Stimulated activated naive CD8-positive, alpha-beta T cell treated with anti-CD3 and anti-CD28 coated beads, Interleukin-15, Interleukin-2, amounts not matched to agents 100 ng/mL and 50 ng/mL, for 24 hours (primary cell): ENCODE measurements around the gene SFXN2.
"Not testable (repeated sequence)": the region's sequence is repeated elsewhere in the genome, so short reads cannot be mapped to it uniquely, and the experiment has no call there.

Experiments
- H3K27ac Mint-ChIP-seq: one replicate; pipeline ENCODE4 v1.8.0; 2021; ENCODE audit warnings: mild to moderate bottlenecking, mixed read lengths
- H3K27me3 Mint-ChIP-seq: one replicate; pipeline ENCODE4 v1.8.0; 2021; ENCODE audit warnings: mixed read lengths
- H3K36me3 Mint-ChIP-seq: one replicate; pipeline ENCODE4 v1.8.0; 2021; ENCODE audit warnings: low read depth, mixed read lengths
- H3K4me1 Mint-ChIP-seq: one replicate; pipeline ENCODE4 v1.8.0; 2021; ENCODE audit warnings: low read depth, mixed read lengths
- H3K4me3 Mint-ChIP-seq: one replicate; pipeline ENCODE4 v1.8.0; 2021; ENCODE audit warnings: mild to moderate bottlenecking, mixed read lengths
- H3K9me3 Mint-ChIP-seq: one replicate; pipeline ENCODE4 v1.8.0; 2021; ENCODE audit warnings: mixed read lengths

SFXN2 gene

DNA sequence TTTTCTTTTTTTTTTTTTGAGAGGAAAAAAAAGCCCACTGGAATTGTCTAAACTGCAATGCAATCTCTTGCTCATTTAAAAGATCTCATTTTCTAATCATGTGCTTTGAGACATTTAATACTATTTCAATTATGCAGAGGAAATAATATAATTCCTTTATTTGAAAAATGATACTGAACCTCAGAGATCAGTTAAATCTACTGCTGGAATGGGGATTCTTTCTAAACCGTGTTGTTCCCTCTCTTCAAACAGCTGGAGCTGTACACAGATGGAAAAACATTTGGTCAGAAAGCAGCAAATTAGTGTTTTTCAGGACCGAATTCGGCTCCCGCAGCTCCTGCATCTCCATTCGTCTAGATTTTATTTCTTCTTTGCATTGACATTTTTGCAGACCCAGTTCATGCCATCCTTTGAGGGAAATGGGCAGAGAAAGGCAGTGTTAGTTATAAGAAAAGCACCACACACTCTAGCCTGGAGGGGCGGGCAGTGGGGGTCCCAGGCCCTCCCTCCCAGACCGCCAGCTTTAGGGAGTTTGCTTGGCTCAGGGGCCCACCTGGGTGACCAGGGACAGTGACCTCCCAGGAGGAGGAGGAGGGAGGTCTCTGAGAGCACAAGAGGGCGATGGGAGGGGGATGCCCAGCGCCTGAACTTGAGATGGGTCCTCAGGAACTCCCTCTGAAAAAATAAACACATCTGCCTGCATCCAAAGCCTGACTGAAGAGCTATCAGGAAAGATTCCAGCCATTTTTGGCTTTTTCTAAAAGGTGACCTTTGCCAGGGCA is 37.7 kb upstream of the SFXN2 start:
- Mint-ChIP-seq H3K27ac (no peak overlapping the region), H3K4me1 (peaks cover 44% of the 10 kb centered on the region), H3K9me3 (no peaks in the 10 kb centered on the region), H3K27me3 (no peaks in the 10 kb centered on the region), H3K36me3 (peaks cover 6% of the 10 kb centered on the region), H3K4me3 (no peak overlapping the region)

- H3K27ac Mint-ChIP-seq, result peak overlapping the region; percentile 9
- no peaks in the 10 kb centered on the region for H3K9me3 Mint-ChIP-seq
- H3K4me1 Mint-ChIP-seq, result peaks cover 52% of the 10 kb centered on the region
- H3K4me3 Mint-ChIP-seq, result no peak overlapping the region
- no peaks in the 10 kb centered on the region for H3K27me3 Mint-ChIP-seq
- H3K36me3 Mint-ChIP-seq, result peaks cover 13% of the 10 kb centered on the region
Measured at GRCh38 chr10:102677331-102678067, 36.9 kb upstream of the SFXN2 start.

- peaks cover 52% of the 10 kb centered on the region for H3K4me1 Mint-ChIP-seq
- no peaks in the 10 kb centered on the region for H3K27me3 Mint-ChIP-seq
- H3K36me3 Mint-ChIP-seq, result peaks cover 13% of the 10 kb centered on the region
- H3K27ac Mint-ChIP-seq, result no peak overlapping the region
- no peaks in the 10 kb centered on the region for H3K9me3 Mint-ChIP-seq
- H3K4me3 Mint-ChIP-seq, result no peak overlapping the region
Measured at GRCh38 chr10:102678068-102678400, 36.4 kb upstream of the SFXN2 start.

DNA sequence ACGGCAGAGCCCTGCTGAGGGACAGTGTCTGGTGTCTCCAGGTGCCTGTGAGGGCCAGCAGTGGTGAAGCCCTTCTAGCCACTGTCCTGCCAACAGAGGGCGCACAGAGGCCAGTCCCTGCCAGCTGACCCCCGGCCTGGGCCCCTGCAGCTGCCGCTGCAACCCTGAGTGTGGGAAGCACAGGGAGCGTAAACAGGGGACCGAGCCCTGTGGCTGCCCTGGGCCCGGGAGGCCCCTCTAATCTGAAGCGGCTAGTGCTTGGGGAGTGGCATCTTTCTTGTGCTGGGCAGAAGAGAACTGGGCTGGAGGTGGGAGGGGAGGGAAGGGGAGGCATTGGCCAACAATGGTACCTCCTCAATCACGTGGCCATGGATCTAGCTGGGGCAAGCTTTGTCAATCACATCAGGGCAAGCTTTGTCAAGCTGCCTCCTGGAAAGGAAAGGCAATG is 35.6 kb upstream of the SFXN2 start:
- Mint-ChIP-seq H3K9me3 (no peaks in the 10 kb centered on the region), H3K4me3 (no peak overlapping the region), H3K4me1 (peaks cover 47% of the 10 kb centered on the region), H3K27me3 (no peaks in the 10 kb centered on the region), H3K27ac (no peak overlapping the region), H3K36me3 (peaks cover 13% of the 10 kb centered on the region)

- Mint-ChIP-seq H3K9me3 (no peaks in the 10 kb centered on the region), H3K36me3 (peaks cover 13% of the 10 kb centered on the region), H3K4me1 (peaks cover 40% of the 10 kb centered on the region), H3K27me3 (no peaks in the 10 kb centered on the region), H3K4me3 (no peak overlapping the region), H3K27ac (no peak overlapping the region)
Measured at GRCh38 chr10:102679596-102679995, 34.8 kb upstream of the SFXN2 start.

- Mint-ChIP-seq H3K4me3 (no peak overlapping the region), H3K4me1 (peaks cover 19% of the 10 kb centered on the region), H3K36me3 (peaks cover 19% of the 10 kb centered on the region), H3K9me3 (no peaks in the 10 kb centered on the region), H3K27me3 (no peaks in the 10 kb centered on the region), H3K27ac (no peak overlapping the region)
Measured at GRCh38 chr10:102681696-102682095, 32.7 kb upstream of the SFXN2 start.

DNA sequence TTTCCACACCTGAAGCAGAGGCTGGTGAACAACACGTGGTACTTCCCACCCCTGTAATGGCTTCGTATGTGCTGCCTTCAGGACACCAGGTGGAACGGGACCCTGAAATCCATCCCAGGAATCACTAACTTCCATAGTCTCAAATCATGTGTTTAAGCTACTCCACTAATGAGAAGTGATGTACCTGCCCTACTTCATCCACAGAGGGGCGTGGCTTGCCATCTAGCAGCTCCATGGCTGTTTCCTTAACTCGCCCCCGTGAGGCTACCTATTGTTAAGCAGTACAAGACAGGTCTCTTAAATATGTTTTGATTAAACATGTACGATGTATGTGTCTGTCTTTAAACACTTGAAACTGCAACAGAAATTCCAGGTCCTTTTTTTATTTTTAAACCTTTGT is 32.0 kb upstream of the SFXN2 start:
- no peaks in the 10 kb centered on the region for H3K27me3 Mint-ChIP-seq
- peaks cover 16% of the 10 kb centered on the region for H3K4me1 Mint-ChIP-seq
- peaks cover 19% of the 10 kb centered on the region for H3K36me3 Mint-ChIP-seq
- no peak overlapping the region for H3K27ac Mint-ChIP-seq
- no peak overlapping the region for H3K4me3 Mint-ChIP-seq
- H3K9me3 Mint-ChIP-seq, result no peaks in the 10 kb centered on the region

- Mint-ChIP-seq H3K27me3 (no peaks in the 10 kb centered on the region), H3K27ac (no peak overlapping the region), H3K4me3 (no peak overlapping the region), H3K4me1 (peaks cover 16% of the 10 kb centered on the region), H3K36me3 (peaks cover 25% of the 10 kb centered on the region), H3K9me3 (no peaks in the 10 kb centered on the region)
Measured at GRCh38 chr10:102682981-102683380, 31.5 kb upstream of the SFXN2 start.

DNA sequence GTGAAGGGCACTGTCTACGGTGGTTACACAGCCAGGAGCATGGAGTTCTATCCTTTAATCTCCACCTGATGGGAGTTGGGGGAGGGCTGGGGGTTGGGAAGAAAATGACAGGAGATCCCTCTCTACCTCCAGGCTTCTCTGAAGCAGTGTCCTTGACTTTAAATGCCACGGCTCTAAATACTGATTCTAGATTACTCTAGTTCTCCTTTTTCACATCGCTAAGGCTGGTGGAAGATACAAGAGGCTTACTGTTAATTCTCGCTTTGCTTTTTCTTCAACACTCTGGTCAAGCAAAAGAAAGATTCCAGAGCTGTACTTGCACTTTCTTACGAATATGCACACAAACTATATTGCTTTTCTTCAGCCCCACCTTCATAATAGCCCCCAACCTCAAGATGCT is 30.7 kb upstream of the SFXN2 start:
- no peaks in the 10 kb centered on the region for H3K9me3 Mint-ChIP-seq
- peaks cover 25% of the 10 kb centered on the region for H3K36me3 Mint-ChIP-seq
- H3K27ac Mint-ChIP-seq, result no peak overlapping the region
- H3K27me3 Mint-ChIP-seq, result no peaks in the 10 kb centered on the region
- peaks cover 16% of the 10 kb centered on the region for H3K4me1 Mint-ChIP-seq
- H3K4me3 Mint-ChIP-seq, result no peak overlapping the region

GRCh38 chr10:102691285-102692066 is 23.0 kb upstream of the SFXN2 start:
- H3K4me1 Mint-ChIP-seq, result no peaks in the 10 kb centered on the region
- H3K9me3 Mint-ChIP-seq, result no peaks in the 10 kb centered on the region
- H3K27ac Mint-ChIP-seq, result no peak overlapping the region
- H3K36me3 Mint-ChIP-seq, result peaks cover 14% of the 10 kb centered on the region
- no peaks in the 10 kb centered on the region for H3K27me3 Mint-ChIP-seq
- no peak overlapping the region for H3K4me3 Mint-ChIP-seq

DNA sequence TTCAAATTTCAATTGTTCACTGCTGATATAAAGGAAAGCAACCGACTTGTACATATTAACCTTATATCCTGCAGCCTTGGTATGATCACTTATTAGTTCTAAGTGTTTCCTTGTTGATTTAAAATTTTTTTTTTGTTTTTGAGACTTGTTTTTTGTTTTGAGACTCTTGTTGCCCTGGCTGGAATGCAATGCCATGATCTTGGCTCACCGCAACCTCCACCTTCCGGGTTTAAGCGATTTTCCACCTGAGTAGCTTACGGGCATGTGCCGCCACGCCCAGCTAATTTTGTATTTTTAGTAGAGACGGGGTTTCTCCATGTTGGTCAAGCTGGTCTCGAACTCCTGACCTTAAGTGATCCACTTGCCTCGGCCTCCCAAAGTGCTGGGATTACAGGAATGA is 19.0 kb upstream of the SFXN2 start:
- peaks cover 40% of the 10 kb centered on the region for H3K36me3 Mint-ChIP-seq
- not testable (repeated sequence) for H3K27me3 Mint-ChIP-seq, H3K9me3 Mint-ChIP-seq, H3K4me1 Mint-ChIP-seq, H3K4me3 Mint-ChIP-seq, H3K27ac Mint-ChIP-seq

DNA sequence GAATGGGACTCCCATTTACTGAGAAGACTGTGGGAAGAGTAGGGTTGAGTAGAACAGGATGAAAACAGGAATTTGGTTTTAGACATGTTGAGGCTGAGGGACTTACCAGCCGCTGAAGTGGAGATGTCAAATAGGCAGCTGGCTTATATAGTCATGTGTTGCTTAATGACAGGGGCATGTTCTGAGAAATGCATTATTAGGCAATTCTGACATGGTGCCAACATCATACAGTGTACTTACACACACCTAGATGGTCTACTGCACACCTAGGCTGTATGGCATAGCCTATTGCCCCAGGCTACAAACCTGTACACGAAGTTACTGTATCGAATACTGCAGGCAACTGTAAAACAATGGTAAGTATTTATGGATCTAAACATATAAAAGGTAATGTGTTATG is 17.7 kb upstream of the SFXN2 start:
- H3K9me3 Mint-ChIP-seq, result no peaks in the 10 kb centered on the region
- H3K4me3 Mint-ChIP-seq, result no peak overlapping the region
- peaks cover 40% of the 10 kb centered on the region for H3K36me3 Mint-ChIP-seq
- no peak overlapping the region for H3K27ac Mint-ChIP-seq
- peaks cover 9% of the 10 kb centered on the region for H3K4me1 Mint-ChIP-seq
- no peaks in the 10 kb centered on the region for H3K27me3 Mint-ChIP-seq

- Mint-ChIP-seq H3K9me3 (no peaks in the 10 kb centered on the region), H3K4me3 (no peak overlapping the region), H3K27me3 (no peaks in the 10 kb centered on the region), H3K4me1 (peaks cover 20% of the 10 kb centered on the region), H3K36me3 (peaks cover 40% of the 10 kb centered on the region), H3K27ac (no peak overlapping the region)
Measured at GRCh38 chr10:102698894-102699293, 15.5 kb upstream of the SFXN2 start.

GRCh38 chr10:102701272-102701671 is 13.2 kb upstream of the SFXN2 start:
- Mint-ChIP-seq H3K36me3 (peaks cover 41% of the 10 kb centered on the region), H3K9me3 (no peaks in the 10 kb centered on the region), H3K4me3 (no peak overlapping the region), H3K27me3 (no peaks in the 10 kb centered on the region), H3K4me1 (peaks cover 35% of the 10 kb centered on the region), H3K27ac (peak overlapping the region; percentile 45)

GRCh38 chr10:102701796-102702195 is 12.6 kb upstream of the SFXN2 start:
- Mint-ChIP-seq H3K27me3 (no peaks in the 10 kb centered on the region), H3K27ac (no peak overlapping the region), H3K36me3 (peaks cover 36% of the 10 kb centered on the region), H3K9me3 (no peaks in the 10 kb centered on the region), H3K4me3 (no peak overlapping the region), H3K4me1 (peaks cover 37% of the 10 kb centered on the region)
